Loucy (cell line): ENCODE data around the gene SENP2.

Experiments
- EZH2phosphoT487 ChIP-seq: fragments of 200-600 bp; IDR thresholded peaks from 2 replicates; pipeline ENCODE4 v1.6.1; 2018; ENCODE audit warnings: antibody characterized with exemption, mild to moderate bottlenecking, moderate library complexity, borderline replicate concordance
- TF ChIP-seq, protein P1 (sequence below): fragments of 200-600 bp; sonication (generic); conservative IDR thresholded peaks from 2 replicates; pipeline ENCODE4 v1.5.1; 2014; ENCODE audit warnings: mild to moderate bottlenecking, antibody characterized with exemption, low read length

DNA sequence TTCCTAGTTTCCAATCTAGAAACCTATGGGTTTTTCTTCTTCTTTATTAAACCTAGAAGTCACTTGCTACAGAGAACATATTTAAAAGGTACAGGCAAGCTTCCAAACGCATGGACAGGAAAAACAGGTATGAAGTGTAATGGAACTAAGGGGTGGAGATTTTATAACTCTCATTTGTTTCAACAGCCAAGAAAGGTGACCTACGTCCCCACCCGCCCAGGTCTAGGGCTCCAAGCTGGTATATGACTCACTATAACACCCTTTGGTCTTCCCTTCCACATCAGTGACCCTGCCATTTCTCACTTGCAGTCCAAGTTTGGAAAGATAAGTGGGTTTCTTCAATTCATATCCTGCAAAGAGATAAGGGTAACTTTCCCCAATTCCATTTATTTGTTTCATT, 27.7 kb upstream of the SENP2 start:
- TF ChIP-seq, protein P1, sequence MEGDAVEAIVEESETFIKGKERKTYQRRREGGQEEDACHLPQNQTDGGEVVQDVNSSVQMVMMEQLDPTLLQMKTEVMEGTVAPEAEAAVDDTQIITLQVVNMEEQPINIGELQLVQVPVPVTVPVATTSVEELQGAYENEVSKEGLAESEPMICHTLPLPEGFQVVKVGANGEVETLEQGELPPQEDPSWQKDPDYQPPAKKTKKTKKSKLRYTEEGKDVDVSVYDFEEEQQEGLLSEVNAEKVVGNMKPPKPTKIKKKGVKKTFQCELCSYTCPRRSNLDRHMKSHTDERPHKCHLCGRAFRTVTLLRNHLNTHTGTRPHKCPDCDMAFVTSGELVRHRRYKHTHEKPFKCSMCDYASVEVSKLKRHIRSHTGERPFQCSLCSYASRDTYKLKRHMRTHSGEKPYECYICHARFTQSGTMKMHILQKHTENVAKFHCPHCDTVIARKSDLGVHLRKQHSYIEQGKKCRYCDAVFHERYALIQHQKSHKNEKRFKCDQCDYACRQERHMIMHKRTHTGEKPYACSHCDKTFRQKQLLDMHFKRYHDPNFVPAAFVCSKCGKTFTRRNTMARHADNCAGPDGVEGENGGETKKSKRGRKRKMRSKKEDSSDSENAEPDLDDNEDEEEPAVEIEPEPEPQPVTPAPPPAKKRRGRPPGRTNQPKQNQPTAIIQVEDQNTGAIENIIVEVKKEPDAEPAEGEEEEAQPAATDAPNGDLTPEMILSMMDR, result no peak
- TF ChIP-seq EZH2phosphoT487, result no peak
